Neural cell (in vitro differentiated cells): Measurements from ENCODE around the gene LLGL2.

Source experiments
- EZH2 ChIP-seq: fragments of 200-600, 300-800 bp; shearing (Covaris generic), sonication (generic); IDR thresholded peaks from 2 replicates; pipeline ENCODE4 v1.6.1; 2014; ENCODE audit warnings: antibody characterized with exemption, low read length, borderline replicate concordance, mild to moderate bottlenecking; ENCODE audit not compliant: insufficient read depth, poor library complexity, severe bottlenecking
- MXI1 ChIP-seq: fragments of 450-650 bp; conservative IDR thresholded peaks from 2 replicates; pipeline ENCODE4 v1.6.1; 2014; ENCODE audit warnings: antibody characterized with exemption, mild to moderate bottlenecking; ENCODE audit not compliant: poor library complexity, severe bottlenecking
- POLR2AphosphoS5 ChIP-seq: IDR thresholded peaks from 2 replicates; pipeline ENCODE4 v1.6.1; 2012
- RAD21 ChIP-seq: fragments of 450-650 bp; conservative IDR thresholded peaks from 2 replicates; pipeline ENCODE4 v1.6.1; 2014; ENCODE audit warnings: antibody characterized with exemption, mild to moderate bottlenecking, moderate library complexity
- SMC3 ChIP-seq: fragments of 450-650 bp; conservative IDR thresholded peaks from 2 replicates; pipeline ENCODE4 v1.6.1; 2014; ENCODE audit warnings: antibody characterized with exemption, mild to moderate bottlenecking, moderate library complexity; ENCODE audit not compliant: poor library complexity
- TF ChIP-seq, protein P1 (sequence below): IDR thresholded peaks from 2 replicates; pipeline ENCODE4 v1.6.1; 2012; ENCODE audit warnings: borderline replicate concordance
- TF ChIP-seq, protein P2 (sequence below): fragments of 450-650 bp; IDR thresholded peaks from 2 replicates; pipeline ENCODE4 v1.5.1; 2014; ENCODE audit warnings: antibody characterized with exemption, mild to moderate bottlenecking, moderate library complexity; ENCODE audit not compliant: poor library complexity, severe bottlenecking

DNA sequence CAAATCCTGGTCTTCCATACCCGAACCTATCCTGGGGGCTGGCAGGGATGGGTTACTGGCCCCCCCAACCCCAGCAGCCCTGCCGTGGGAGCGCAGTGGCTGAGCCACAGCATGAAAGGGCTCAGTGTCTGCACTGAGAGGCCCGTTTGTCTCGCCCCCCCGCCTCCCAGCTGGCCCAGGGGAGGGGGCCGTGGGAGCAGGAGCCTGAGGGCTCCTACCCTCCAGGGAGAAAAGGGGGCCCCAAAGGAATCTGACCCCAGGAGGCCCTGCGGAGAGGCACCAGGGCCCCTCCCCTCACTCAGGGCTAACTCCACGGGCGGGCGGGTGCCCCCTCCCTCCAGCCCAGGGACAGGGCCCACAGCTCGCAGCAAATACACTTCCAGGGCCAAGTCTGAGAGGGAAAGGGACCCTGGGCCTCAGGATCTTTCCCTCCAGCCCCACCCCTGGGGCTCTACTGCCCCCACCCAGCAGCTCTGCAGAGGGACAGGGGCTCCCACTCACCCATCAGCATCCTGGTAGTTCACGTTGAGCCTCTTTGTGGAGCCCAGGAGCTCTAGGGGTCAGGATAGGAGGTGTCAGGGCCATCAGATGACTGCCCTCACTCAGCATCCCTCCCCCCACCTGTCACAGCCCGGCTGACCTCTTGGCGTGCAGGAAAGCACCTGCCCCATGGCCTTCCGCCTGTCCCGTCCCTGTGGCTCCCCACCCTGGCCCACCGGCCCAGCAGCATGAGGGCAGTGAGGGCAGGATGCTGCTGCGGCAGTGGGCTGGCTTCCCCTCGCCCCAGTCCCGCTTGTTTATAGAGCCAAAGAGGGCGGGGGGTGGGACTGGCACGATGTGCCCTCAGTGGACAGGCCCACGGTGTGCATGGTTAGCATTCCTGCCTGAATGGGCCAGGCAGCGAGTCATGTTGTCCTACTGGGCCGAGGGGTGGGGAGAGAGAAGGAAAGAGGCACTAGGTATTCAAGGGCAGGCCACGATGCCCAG is 17.5 kb upstream of the LLGL2 start:
- TF ChIP-seq, protein P1, sequence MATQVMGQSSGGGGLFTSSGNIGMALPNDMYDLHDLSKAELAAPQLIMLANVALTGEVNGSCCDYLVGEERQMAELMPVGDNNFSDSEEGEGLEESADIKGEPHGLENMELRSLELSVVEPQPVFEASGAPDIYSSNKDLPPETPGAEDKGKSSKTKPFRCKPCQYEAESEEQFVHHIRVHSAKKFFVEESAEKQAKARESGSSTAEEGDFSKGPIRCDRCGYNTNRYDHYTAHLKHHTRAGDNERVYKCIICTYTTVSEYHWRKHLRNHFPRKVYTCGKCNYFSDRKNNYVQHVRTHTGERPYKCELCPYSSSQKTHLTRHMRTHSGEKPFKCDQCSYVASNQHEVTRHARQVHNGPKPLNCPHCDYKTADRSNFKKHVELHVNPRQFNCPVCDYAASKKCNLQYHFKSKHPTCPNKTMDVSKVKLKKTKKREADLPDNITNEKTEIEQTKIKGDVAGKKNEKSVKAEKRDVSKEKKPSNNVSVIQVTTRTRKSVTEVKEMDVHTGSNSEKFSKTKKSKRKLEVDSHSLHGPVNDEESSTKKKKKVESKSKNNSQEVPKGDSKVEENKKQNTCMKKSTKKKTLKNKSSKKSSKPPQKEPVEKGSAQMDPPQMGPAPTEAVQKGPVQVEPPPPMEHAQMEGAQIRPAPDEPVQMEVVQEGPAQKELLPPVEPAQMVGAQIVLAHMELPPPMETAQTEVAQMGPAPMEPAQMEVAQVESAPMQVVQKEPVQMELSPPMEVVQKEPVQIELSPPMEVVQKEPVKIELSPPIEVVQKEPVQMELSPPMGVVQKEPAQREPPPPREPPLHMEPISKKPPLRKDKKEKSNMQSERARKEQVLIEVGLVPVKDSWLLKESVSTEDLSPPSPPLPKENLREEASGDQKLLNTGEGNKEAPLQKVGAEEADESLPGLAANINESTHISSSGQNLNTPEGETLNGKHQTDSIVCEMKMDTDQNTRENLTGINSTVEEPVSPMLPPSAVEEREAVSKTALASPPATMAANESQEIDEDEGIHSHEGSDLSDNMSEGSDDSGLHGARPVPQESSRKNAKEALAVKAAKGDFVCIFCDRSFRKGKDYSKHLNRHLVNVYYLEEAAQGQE = no peak
- TF ChIP-seq, protein P2, sequence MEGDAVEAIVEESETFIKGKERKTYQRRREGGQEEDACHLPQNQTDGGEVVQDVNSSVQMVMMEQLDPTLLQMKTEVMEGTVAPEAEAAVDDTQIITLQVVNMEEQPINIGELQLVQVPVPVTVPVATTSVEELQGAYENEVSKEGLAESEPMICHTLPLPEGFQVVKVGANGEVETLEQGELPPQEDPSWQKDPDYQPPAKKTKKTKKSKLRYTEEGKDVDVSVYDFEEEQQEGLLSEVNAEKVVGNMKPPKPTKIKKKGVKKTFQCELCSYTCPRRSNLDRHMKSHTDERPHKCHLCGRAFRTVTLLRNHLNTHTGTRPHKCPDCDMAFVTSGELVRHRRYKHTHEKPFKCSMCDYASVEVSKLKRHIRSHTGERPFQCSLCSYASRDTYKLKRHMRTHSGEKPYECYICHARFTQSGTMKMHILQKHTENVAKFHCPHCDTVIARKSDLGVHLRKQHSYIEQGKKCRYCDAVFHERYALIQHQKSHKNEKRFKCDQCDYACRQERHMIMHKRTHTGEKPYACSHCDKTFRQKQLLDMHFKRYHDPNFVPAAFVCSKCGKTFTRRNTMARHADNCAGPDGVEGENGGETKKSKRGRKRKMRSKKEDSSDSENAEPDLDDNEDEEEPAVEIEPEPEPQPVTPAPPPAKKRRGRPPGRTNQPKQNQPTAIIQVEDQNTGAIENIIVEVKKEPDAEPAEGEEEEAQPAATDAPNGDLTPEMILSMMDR = no peak
- TF ChIP-seq EZH2 (no peak), SMC3 (no peak), RAD21 (no peak), MXI1 (no peak), POLR2AphosphoS5 (no peak)
